ENCODE results near the gene DUSP21. TPM values are rescaled to one million over a fixed set of nuclear protein-coding genes. Genes with fewer than 3 reads are reported as not detected.

DUSP21 gene
- total RNA-seq (2022; extraction: Qiagen RNA extraction), result not detected in 5 replicates

GRCh38 chrX:44843753-44844152 lies at the start of gene DUSP21:
Gene DUSP21 (plus strand): TSS chrX:44844021. CDS start chrX:44844133, 112 bp downstream.

GRCh38 chrX:44872821-44873414 lies 29.1 kb downstream of the DUSP21 start, which contains the start of gene KDM6A:
Gene KDM6A (plus strand): TSS chrX:44873188. CDS start chrX:44873552, 364 bp downstream.

Other genes with a start within 250 kb of the DUSP21 start
- gene KDM6A, start 29.2 kb downstream of the DUSP21 start, total RNA-seq (2022; extraction: Qiagen RNA extraction), result 10.2 to 14.6 TPM (median 12.2 TPM) in 5 replicates